Urinary bladder (tissue), 4 donors: ENCODE results near the gene TXLNG. TPM values are rescaled to one million over a fixed set of nuclear protein-coding genes. Genes with fewer than 3 reads are reported as not detected.
"Not testable (repeated sequence)": the region's sequence is repeated elsewhere in the genome, so short reads cannot be mapped to it uniquely, and the experiment has no call there.

Experiments
- DNase-seq: peaks from one replicate; pipeline ENCODE4 v3.0.0-alpha.2; 2015; ENCODE audit errors: extremely low spot score
- H3K27ac ChIP-seq: one replicate; pipeline ENCODE4 v1.5.1; 2013; ENCODE audit warnings: low read depth, mild to moderate bottlenecking, moderate library complexity
- H3K36me3 ChIP-seq: one replicate; pipeline ENCODE4 v1.6.1; 2013; ENCODE audit warnings: mild to moderate bottlenecking, moderate library complexity; ENCODE audit not compliant: insufficient read depth
- H3K4me1 ChIP-seq: one replicate; pipeline ENCODE4 v1.6.1; 2013; ENCODE audit warnings: mild to moderate bottlenecking, moderate library complexity; ENCODE audit not compliant: insufficient read depth
- H3K4me3 ChIP-seq: one replicate; pipeline ENCODE4 v1.5.1; 2013; ENCODE audit warnings: low read depth, low read length
- WGBS: extraction: QIAGEN DNeasy Blood & Tissue Kit; methylation state at CpG from one replicate; pipeline ENCODE4 v1.1.7; 2013; 5-methylcytosine and 5-hydroxymethylcytosine counted together
- polyA plus RNA-seq: library from polyadenylated mRNA; stranded (reverse); fragments of 200-250 nt; gene quantifications from one replicate; pipeline ENCODE4 v1.2.3, GENCODE V29; 2013
- total RNA-seq: library from RNA; depleted of rRNA; stranded (reverse); fragments of >200 nt; gene quantifications from one replicate; pipeline ENCODE4 v1.2.3, GENCODE V29; 2014
- donor health status: healthy with polysubstance abuse.
- donor health status: healthy.

TXLNG gene
- total and polyA plus RNA-seq, 2 donors = 8.5 to 12.2 TPM

- DNase-seq = no peak
- H3K36me3 ChIP-seq = no peaks in the 10 kb centered on the region
- no peak overlapping the region for H3K4me3 ChIP-seq
- WGBS = 58% methylated on average over 16 of the region's 16 CpGs
- no peaks in the 10 kb centered on the region for H3K4me1 ChIP-seq
- no peak overlapping the region for H3K27ac ChIP-seq
These were observed 14.5 kb upstream of the TXLNG start for GRCh38 chrX:16771483-16772398.

- WGBS = 97% methylated on average over 6 of the region's 6 CpGs
- Histone ChIP-seq H3K4me1 (no peaks in the 10 kb centered on the region), H3K27ac (no peak overlapping the region), H3K4me3 (no peak overlapping the region), H3K36me3 (no peaks in the 10 kb centered on the region)
- no peak for DNase-seq
These were observed 13.8 kb upstream of the TXLNG start for GRCh38 chrX:16772460-16772859.

- DNase-seq = no peak
- no peak overlapping the region for H3K4me3 ChIP-seq
- 95% methylated on average over 2 of the region's 2 CpGs for WGBS
- H3K27ac ChIP-seq = no peak overlapping the region
- H3K36me3 ChIP-seq = no peaks in the 10 kb centered on the region
- no peaks in the 10 kb centered on the region for H3K4me1 ChIP-seq
These were observed 11.5 kb upstream of the TXLNG start for GRCh38 chrX:16774746-16775145.

- Histone ChIP-seq H3K4me1 (no peaks in the 10 kb centered on the region), H3K4me3 (no peak overlapping the region), H3K27ac (no peak overlapping the region), H3K36me3 (no peaks in the 10 kb centered on the region)
- DNase-seq = no peak
These were observed 7.7 kb upstream of the TXLNG start for GRCh38 chrX:16778545-16778944.

- H3K27ac ChIP-seq = no peak overlapping the region
- H3K36me3 ChIP-seq = no peaks in the 10 kb centered on the region
- no peak overlapping the region for H3K4me3 ChIP-seq
- no peak for DNase-seq
- H3K4me1 ChIP-seq = no peaks in the 10 kb centered on the region
These were observed 7.3 kb upstream of the TXLNG start for GRCh38 chrX:16778993-16779392.

GRCh38 chrX:16779815-16780214 is 6.5 kb upstream of the TXLNG start:
- not testable (repeated sequence) for H3K27ac ChIP-seq, H3K4me3 ChIP-seq, H3K36me3 ChIP-seq, H3K4me1 ChIP-seq, DNase-seq
- 70% methylated on average over 2 of the region's 2 CpGs for WGBS

GRCh38 chrX:16783452-16783851 is 2.8 kb upstream of the TXLNG start:
- Histone ChIP-seq H3K4me1 (no peaks in the 10 kb centered on the region), H3K36me3 (no peaks in the 10 kb centered on the region), H3K4me3 (no peak overlapping the region), H3K27ac (no peak overlapping the region)
- DNase-seq = no peak
- WGBS = 92% methylated on average over 17 of the region's 17 CpGs

GRCh38 chrX:16784440-16784839 is 1.8 kb upstream of the TXLNG start:
- H3K27ac ChIP-seq, H3K4me1 ChIP-seq, H3K36me3 ChIP-seq, H3K4me3 ChIP-seq, DNase-seq: not testable (repeated sequence)
- 85% methylated on average over 18 of the region's 18 CpGs for WGBS

- Histone ChIP-seq H3K4me1 (no peaks in the 10 kb centered on the region), H3K4me3 (peak overlapping the region; percentile 37), H3K36me3 (no peaks in the 10 kb centered on the region), H3K27ac (no peak overlapping the region)
- no peak for DNase-seq
- WGBS = 12% methylated on average over 39 of the region's 39 CpGs
These were observed 773 bp upstream of the TXLNG start for GRCh38 chrX:16785247-16786138.

- Histone ChIP-seq H3K4me3 (peak overlapping the region; percentile 85), H3K4me1 (no peaks in the 10 kb centered on the region), H3K36me3 (no peaks in the 10 kb centered on the region), H3K27ac (peak overlapping the region; percentile 89)
- 2% methylated on average over 65 of the region's 73 CpGs for WGBS
- no peak for DNase-seq
These were observed 797 bp downstream of the TXLNG start for GRCh38 chrX:16786791-16787735.

GRCh38 chrX:16788477-16788876 is 2.2 kb downstream of the TXLNG start:
- no peaks in the 10 kb centered on the region for H3K36me3 ChIP-seq
- WGBS = 54% methylated on average over 5 of the region's 5 CpGs
- H3K4me1 ChIP-seq = no peaks in the 10 kb centered on the region
- no peak overlapping the region for H3K27ac ChIP-seq
- no peak for DNase-seq
- no peak overlapping the region for H3K4me3 ChIP-seq

GRCh38 chrX:16796298-16796697 is 10.0 kb downstream of the TXLNG start:
- no peak overlapping the region for H3K4me3 ChIP-seq
- no peaks in the 10 kb centered on the region for H3K36me3 ChIP-seq
- no peak for DNase-seq
- H3K4me1 ChIP-seq = no peaks in the 10 kb centered on the region
- H3K27ac ChIP-seq = no peak overlapping the region
- 93% methylated on average over 4 of the region's 4 CpGs for WGBS

GRCh38 chrX:16797358-16797757 is 11.1 kb downstream of the TXLNG start:
- 67% methylated on average over 5 of the region's 5 CpGs for WGBS
- Histone ChIP-seq H3K4me3 (no peak overlapping the region), H3K4me1 (no peaks in the 10 kb centered on the region), H3K36me3 (no peaks in the 10 kb centered on the region), H3K27ac (no peak overlapping the region)
- no peak for DNase-seq
